ENCODE results near the gene ZFR.
"Not testable (repeated sequence)": the region's sequence is repeated elsewhere in the genome, so short reads cannot be mapped to it uniquely, and the experiment has no call there.

ZFR gene

GRCh38 chr5:32314658-32315057, 129.9 kb downstream of the ZFR start:
- DNase-seq = no peak

GRCh38 chr5:32314152-32314488, 130.4 kb downstream of the ZFR start:
- not testable (repeated sequence) for DNase-seq

- DNase-seq = peak; percentile 98
Measured at GRCh38 chr5:32312595-32313332, 131.8 kb downstream of the ZFR start, which contains the start of gene MTMR12. MTMR12 (minus strand) TSS chr5:32312939; CDS start chr5:32312838, 101 bp downstream.

GRCh38 chr5:32312197-32312594, 132.3 kb downstream of the ZFR start:
- no peak for DNase-seq

GRCh38 chr5:32311404-32312196, 132.9 kb downstream of the ZFR start:
- DNase-seq = no peak

- no peak for DNase-seq
Measured at GRCh38 chr5:32309761-32310160, 134.8 kb downstream of the ZFR start.

GRCh38 chr5:32308946-32309345, 135.6 kb downstream of the ZFR start:
- no peak for DNase-seq

- DNase-seq = no peak
Measured at GRCh38 chr5:32307769-32308194, 136.8 kb downstream of the ZFR start.

- DNase-seq = no peak
Measured at GRCh38 chr5:32304622-32305021, 139.9 kb downstream of the ZFR start.

Measured in cortex of kidney (tissue), 1 donor.